NCI-H82 (cell line): Measurements from ENCODE around the gene GPSM3.
"Not testable (repeated sequence)": the region's sequence is repeated elsewhere in the genome, so short reads cannot be mapped to it uniquely, and the experiment has no call there.

Source experiments
- DNase-seq: peaks from one replicate; lab custom pipeline; 2025; lab: John Stamatoyannopoulos, UW

Gene GPSM3

DNA sequence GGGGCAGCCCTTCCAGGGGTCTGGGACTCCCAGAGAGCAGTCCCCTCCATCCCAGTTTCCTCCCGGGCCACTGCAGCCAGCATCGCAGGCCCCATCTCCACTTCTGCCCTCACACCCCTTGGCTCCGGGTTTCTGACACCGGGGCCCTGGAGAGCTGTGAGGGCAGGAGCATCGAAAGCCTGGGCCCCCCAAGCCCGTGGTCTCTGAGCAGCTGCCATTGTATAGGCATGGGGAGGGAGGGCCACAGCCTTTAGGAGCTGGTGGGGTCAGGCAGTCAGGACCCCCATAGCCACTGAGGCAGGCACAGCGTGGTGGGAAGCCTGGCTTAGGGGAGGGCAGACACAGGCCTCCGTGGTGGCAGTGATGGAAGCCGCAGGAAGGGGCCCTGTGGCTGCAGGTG lies 9.7 kb upstream of the GPSM3 start:
- DNase-seq: no peak

DNA sequence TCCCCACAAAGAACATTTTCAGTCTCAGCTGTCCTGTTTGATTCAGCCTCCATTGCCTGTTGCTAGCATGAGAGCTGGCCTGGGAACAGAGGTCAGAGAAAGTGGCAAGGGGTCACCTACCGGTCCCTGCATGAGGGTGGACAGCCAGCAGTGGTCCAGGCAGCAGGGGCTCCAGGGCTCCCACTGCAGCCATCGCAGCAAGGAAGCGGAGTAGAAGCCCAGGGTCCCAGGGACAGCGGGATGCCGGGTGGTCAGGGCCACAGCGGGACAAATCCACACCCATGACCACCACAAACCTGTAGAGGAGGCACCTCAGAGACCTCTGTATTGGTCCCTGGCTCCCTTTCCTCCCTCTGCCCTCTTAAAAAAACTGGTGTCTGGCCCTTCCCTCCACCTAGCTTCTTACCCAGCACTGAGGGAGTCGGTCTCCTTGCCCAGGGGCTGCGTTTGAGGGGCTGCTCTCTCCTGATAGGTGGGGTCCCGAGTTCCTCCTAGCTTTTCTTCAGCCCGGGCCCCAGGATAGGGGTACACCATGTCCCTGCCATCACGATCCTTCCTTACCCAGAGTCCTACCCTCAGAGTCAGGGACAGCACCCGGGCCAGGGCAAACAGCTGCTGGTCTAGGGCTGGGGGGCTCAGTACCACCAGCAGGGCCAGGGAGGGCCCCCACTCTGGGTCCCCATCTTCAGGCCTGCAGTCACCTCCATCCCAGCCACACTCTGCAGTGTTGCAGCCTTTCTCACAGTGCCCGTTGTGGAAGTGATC lies 8.4 kb upstream of the GPSM3 start:
- DNase-seq: no peak

DNA sequence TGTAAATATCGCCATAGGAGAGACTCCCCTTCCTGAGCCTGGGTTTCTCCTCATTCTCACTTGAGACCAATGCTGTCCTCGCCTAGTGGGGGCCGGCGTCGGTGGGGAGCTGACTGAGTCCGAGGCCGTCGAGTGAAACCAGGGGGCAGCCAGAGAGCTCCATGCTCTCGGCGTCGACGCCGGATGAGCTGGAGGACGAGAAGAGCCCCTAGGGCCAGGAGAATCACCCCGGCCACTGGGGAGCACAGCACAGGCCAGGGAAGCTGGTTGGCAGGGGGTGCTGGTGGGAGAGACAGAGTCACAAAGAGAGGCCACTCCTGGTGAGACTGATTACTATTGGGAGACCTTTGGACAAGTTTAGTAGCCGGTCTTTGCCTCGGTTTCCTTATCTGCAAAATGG lies 6.4 kb upstream of the GPSM3 start:
- no peak for DNase-seq

DNA sequence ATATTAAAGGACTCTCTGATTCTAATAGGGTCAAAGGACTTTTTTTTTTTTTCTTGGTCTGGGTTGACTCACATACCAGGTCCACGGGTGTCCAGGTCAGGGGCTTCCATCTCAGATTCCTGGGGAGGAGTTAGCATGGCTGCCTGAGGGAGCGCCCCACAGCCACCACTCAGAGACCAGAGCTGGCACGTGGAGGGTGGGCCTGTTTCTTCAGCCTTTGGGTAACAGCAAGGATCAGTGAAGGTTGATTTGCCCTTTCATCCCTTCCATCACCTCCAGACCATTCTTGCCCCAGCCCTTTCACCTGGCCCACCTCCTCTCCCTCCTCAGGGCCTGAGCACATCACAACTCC lies 5.9 kb upstream of the GPSM3 start:
- no peak for DNase-seq

DNA sequence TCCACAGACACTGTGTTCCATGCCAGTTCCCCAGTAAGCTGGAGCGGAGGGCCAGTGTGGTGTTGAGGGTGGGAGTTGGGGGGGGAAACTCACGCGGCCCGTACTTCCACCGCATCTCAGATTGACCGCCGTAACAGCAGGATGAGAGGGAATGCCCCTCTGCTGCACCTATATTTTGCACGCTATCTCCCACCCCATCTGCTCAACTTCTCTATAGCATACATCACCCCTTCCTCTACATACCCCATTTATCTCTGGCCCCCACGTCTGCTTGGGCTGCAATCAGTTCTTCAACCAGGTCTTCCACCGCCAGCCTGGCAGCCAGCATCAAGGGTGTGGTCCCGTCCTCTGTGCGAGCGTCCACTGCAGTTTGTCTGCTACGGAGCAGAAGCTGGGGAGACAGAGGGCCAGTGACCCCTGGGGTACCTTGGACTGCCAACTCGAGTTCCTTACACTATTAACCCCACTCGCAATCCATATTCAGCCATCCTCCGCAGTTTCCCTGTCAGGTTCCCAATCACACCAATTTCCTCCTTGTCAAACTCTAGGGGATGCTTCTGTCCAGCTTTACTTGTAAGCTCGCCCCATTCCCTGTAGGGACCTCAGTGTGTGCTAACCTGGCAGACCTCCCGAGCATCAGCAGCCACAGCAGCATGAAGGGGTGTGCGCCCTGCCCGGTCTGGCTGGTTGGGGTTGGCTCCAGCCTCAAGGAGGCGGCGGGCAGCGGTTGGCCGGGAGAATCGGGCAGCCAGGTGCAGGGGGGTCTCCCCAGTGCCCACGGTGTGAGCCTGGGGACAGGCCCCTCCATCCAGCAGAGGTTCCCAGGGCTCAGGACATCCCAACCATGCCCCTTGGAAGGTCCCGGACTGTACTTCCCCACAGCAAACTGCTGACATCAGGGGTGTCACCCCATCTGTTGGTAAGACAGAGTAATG lies 4.5 kb upstream of the GPSM3 start:
- DNase-seq: no peak

DNA sequence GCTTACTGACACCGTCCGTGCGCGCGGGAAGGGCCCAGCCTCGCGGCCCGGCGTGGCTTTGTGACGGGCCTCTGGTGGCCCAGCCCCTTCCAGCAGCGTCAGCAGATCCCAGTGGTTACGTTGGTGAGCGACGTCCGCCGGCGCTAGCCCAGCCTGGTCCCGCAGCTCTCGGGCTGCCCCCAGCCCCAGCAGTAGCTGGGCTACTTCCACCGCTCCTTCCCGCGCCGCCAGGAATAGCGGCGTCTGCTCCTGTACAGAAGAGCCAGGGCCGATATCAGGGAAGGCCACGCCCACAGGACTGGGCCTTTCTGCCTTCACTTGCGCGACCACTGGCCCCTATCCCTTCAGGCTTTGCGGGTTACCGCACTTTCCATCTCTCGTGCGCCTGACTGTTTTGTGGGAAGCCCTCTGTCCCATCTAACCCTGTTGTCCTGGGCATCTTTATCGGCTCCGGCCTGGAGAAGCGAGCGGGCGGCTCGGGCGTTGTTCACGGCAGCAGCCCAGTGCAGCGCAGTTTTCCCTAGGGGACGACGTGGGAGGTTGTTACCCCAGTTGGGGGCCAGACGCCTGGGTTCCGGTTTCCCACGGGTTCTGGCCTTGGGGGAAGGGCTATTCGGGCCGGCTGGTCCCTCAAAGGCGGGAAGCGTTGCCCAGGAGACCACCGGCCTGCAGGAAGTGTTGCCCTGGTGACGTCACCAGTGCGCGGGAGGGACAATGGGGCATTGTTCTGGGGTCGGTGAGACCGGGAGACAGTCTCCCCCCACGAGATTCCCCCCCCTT lies 3.6 kb upstream of the GPSM3 start:
- DNase-seq: peak; percentile 89

DNA sequence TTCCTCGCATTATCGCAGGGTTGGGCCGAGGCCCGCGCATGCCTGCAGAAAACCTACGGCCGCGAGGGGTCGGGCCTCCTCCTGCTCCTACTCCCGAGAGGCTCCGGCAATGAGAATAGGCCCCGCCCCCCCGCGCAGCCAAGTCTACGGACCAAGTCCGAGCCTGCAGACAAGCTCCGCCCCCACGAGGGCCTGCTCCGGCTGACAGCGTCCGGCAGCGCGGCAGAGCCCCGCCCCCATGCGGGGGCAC lies 3.1 kb upstream of the GPSM3 start:
- DNase-seq: peak; percentile 100

DNA sequence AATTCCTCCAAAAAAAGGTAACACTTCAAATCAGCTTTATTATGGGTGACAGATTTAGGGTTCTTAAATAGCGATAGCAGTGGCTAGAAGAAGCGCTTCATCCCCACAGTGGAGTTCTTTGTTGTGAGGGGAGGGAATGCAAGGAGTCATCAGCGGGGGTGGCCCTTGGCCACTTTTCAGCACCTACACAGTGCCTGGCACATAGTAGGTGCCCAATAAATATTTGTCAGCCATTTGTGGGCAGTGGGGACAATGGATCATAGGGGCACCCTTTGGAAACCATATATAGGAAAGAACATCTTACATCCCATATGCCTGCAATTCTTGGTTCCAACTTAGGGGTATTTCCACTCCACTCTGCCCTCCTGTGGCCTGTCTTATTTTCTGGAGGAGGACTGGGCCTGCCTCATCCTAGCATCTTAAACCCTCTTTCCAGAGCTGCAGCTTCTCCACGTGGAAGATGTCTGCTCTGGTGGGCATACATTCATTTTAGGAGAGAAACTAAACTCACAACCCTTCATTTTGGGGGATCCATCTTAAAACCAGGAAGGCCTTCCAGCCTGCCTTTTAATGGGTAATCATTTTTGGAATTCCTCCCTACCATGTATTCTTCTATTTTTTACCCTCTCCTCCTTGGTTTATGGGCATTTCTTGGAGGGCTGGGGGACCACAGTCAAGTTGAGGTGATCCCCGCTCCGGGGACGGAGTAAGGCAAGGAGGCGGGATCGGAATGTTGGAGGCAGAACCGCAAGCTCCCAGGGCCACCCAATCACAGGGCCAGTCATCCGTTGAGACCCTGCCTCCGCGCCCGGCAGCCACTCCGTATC lies 2.6 kb upstream of the GPSM3 start:
- peak; percentile 79 for DNase-seq

DNA sequence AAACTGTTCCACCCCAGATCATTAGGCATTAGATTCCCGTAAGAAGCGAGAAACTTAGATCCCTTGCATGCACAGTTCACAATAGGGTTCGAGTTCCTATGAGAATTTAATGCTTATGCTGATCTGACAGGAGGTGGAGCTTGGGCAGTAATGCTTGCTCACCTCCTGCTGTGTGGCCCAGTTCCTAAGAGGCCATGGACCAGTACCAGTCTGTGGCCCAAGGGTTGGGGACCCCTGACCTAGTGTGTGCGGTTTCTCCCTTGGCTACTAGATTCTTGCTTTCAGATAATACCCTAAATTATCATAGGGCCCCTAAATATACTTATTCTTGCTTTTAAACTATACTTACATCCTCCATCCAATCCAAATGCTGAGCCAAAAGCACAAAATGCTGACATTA lies 1.9 kb upstream of the GPSM3 start:
- no peak for DNase-seq

DNA sequence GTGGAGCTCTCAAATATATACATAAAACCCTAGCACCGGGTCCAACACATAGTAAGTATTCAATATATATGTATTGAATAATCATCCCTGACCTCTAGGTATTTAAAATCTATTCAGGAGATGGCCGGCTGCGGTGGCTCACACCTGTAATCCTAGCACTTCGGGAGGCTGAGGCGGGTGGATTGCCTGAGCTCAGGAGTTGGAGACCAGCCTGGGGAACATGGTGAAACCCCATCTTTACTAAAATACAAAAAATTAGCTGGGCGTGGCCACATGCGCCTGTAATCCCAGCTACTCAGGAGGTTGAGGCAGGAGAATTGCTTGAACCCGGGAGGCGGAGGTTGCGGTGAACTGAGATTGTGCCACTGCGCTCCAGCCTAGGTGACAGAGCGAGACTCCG lies 653 bp upstream of the GPSM3 start:
- not testable (repeated sequence) for DNase-seq

DNA sequence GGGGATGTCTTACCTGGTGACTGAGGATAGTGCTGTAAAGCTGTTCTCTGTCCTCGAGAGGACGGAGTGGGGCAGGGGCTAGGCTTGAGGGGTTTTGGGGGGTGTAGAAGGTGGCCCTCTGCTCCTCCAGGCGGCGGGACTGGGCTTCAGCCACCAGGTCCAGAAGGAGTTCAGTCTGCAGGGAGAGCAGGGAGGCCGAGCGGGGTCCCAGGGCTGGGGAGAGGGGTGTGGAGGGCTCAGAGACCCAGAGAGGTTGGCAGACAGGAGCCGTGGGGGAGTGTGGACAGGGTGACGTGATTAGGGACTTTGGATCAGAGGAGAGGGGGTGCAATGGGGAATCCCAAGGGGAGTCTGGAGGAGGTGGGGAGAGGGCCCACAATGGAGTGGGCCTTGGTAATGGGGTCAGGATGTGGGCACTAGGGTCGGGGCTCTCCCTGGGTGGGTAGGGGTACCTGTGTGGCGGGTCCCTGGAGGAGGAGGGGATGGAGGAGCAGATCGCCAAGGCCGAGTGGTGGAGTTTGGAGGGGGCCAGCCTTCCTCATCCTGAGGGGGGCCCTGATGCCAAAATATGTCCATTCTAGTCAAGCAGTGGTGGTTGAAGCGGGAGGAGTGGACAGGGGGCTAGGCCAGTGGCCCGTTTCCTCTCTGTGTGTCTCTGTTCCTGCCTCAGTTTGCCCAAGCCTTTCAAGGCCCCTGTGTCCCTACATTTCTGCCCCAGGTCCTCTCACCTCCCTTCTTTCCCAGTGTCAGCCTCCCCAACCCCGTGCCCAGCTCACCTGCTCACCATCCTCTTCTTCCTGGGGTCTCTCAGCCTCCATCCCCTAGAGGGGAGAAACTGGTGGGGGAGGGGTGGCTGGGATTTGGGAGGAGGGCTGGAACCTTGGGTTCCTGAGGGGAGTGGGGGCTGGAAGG lies 491 bp downstream of the GPSM3 start:
- no peak for DNase-seq

DNA sequence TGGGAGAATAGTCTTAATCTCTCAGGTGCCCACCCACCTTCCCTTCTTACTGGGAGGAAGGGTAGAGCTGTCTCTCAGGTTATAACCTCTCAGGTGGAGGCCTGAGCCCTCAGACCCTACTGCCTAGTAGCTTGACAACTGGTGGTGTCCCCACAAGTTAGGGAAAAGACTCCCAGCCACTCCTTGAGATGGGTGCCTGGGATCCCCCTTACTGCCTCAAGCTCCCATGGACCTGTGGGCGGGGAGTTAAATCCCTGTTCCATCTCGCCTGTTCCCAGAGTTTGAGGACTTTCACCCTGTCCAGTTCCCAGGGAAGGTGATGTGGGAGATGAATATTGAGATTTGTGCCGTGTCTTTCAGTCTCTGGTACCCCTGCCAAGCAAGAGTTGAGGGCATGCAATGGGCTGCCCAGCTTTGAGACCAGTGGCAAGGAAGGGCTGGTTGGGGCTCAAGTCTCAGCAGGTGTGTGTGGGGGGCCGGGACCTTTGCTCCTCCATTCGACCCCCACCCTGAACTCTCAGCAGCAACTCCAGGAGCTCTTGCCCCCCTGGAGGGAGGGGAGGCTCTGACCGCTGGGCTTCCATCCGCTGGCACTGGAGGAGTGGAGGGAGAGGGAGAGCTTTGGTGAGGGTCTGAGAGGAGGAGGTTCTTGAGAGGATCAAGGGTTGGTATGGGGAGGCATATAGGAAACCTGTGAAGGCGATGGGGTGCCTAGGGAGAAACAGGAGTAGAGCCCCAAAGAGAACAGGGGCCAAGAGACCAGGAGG lies 1.3 kb downstream of the GPSM3 start:
- no peak for DNase-seq

DNA sequence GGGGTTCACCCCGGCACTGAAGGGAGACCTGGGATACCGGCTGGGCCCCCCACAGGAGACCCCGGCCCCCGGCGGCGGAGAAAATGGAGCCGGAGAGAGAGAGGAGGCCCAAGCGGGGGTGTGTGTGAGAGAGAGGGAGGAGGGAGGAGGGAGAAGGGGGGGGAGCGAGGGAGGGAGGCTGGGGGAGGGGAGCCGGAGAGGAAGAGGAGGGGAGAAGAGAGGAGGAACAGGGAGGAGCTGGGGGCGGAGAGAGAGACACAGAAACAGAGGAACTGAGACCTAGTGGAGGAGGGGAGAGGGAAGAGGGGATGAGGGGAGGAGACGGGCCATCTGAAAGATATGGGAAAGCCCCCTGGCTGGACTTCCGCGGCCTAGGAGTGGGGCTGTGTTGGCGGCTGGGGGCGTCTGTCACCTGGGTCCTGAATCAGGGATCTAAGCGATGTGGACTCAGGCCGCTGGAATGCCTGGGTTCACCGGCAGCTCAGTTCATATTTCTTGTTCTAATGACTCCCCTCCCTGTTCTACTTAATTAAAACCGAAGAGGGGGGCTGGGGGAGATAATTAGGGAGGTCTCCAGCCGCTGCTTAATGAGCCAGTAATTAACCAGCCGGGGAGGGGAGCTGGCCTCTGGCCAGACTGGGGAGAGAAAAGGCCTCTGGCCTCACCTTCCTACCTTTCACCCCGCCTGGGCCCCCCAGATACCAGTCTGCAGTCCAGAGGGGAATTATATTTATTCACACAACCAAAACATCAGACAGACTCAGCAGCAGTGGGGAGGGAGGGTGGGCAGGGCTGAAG lies 2.2 kb downstream of the GPSM3 start, which contains the start of gene PBX2:
TSS of gene PBX2 (minus strand) at position 149 of the 798 bp plus-strand sequence. CDS start 287 bp downstream, outside the sequence.
- peak; percentile 98 for DNase-seq

DNA sequence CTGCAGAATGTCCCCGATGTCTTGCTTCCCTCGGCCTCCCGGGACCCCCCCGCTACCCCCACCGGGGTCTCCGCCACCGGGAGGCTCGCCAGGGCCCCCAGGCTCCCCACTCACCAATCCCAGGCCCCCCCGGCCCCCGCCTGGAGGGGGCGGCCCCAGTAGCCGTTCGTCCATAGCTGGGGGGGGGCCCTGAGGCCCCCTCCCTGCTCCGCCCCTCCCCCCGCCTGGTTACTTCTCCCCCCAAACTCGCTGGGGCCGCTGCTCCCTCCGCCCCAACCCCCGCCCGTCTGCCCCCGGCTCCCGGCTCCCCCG lies 2.7 kb downstream of the GPSM3 start:
- no peak for DNase-seq

DNA sequence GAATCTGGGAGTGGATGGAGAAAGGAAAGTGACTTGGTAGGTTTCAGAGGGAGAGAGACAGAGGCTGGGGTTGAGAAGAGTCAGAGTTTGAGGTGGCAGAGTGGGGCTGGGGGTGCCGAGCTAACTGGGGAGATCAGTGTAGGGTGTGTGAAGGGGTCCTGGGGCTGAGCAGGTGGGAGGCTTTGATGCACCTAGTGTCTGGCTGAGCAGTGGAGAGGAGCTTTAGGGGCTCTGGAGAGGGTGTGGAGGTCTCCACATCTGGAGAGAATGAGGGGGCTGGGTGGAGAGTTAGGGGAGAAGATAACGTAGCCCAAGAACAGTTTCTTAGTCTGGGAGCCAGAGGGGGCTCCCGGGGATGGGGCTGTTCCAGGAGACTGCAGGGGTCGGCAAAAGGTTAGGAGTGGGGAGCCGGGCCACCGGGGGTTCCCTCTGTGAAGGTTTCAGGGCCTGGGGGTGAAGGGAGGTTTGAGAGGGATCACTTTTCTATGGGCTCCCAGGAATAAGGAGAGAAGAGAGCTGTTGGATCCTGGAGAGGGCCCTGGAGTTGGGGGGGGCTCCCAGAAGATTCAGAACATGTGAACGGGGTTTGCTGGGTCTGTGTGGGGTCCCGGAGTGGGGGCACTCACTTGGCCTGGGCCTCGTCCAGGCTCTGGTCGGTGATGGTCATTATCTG lies 3.2 kb downstream of the GPSM3 start:
- no peak for DNase-seq

DNA sequence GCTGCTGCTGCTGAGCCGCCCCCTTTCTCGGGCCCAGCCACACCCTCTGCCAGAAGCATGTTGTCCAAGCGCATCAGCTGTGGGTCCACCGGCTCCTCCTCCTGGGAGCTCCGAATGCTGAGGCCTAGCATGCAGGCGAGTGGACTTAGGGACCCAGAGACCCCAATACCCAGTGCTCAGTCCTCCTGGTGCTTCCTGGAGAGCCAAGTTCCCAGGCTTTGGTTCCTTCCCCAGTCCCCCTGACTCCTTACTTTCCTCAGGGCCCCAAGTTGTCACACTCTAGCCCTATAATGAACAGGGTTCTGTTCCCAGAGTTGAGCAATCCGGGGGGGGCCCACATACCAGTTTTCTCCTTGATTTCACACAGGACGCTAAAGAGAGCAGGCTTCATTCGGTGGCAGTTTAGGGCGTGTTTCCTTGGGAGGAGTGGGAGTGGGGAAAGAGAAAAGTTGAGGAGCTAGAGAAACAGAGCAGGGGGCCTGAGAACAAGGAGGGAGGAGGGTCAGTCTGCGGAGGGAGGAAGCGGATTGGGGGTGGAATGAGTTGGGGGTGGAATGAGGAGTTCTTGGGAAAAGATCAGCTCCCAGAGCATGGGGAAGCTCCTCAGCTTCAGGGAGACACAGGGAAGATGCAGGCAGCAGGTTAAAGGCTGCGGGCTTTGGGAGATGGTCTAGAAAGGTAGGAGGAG lies 3.9 kb downstream of the GPSM3 start:
- no peak for DNase-seq

DNA sequence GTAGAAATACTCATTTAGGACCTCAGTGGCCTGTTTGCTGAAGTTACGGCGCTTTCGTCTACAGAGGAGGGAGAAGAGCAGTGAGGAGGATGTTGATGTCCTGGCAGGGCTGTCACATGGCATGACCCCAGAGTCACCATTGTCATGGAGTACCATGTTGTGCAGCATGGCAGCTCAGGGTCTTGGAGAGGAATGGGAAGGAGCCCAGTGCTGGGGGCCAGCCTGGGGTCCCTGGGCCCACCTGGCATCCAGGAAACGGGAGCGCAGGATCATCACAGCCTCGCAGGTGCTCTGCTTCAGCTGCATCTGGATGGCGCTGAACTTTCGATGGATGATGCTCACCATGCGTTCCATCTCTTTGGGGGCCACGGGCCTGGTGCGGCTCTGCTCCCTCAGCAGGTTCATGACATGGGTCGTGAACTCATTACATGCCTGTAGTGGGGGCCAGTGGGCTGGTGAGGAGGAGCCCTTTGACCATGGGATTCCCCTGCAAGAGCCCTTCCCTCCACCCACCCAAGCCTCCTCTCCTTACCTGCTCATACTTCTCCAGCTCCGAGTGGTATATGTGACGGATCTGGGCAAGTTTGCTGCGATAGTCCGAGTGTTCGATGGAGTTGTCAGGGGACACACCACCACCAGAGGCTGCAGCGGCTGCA lies 4.6 kb downstream of the GPSM3 start:
- DNase-seq: not testable (repeated sequence)
